T-helper 2 cell treated with Interferon-gamma antibody and Interleukin-4, amounts not matched to agents 5 μg/mL and 100 μg/mL, for 36 hours (primary cell): Measurements from ENCODE around the gene GABPA.

ENCODE experiments used
- DNase-seq: peaks from one replicate; pipeline ENCODE4 v3.0.0; 2021; ENCODE audit warnings: low spot score
- H3K27ac Mint-ChIP-seq: one replicate; pipeline ENCODE4 v1.8.0; 2021; ENCODE audit warnings: mild to moderate bottlenecking, mixed read lengths
- H3K27me3 Mint-ChIP-seq: one replicate; pipeline ENCODE4 v1.8.0; 2021; ENCODE audit warnings: low read depth, mixed read lengths
- H3K36me3 Mint-ChIP-seq: one replicate; pipeline ENCODE4 v1.8.0; 2021; ENCODE audit warnings: low read depth, mixed read lengths
- H3K4me1 Mint-ChIP-seq: one replicate; pipeline ENCODE4 v1.8.0; 2021; ENCODE audit warnings: low read depth, mixed read lengths
- H3K4me3 Mint-ChIP-seq: one replicate; pipeline ENCODE4 v1.8.0; 2022; ENCODE audit warnings: mild to moderate bottlenecking, moderate library complexity, mixed read lengths
- H3K9me3 Mint-ChIP-seq: one replicate; pipeline ENCODE4 v1.8.0; 2021; ENCODE audit warnings: mixed read lengths

The GABPA gene

GRCh38 chr21:25807191-25807590, 72.4 kb downstream of the GABPA start:
- Mint-ChIP-seq H3K9me3 (no peaks in the 10 kb centered on the region), H3K4me3 (no peak overlapping the region), H3K36me3 (no peaks in the 10 kb centered on the region), H3K27me3 (peaks cover 7% of the 10 kb centered on the region), H3K27ac (no peak overlapping the region), H3K4me1 (peaks cover 4% of the 10 kb centered on the region)
- no peak for DNase-seq

GRCh38 chr21:25809013-25809412, 74.2 kb downstream of the GABPA start:
- no peak overlapping the region for H3K4me3 Mint-ChIP-seq
- DNase-seq, result no peak
- no peak overlapping the region for H3K27ac Mint-ChIP-seq
- H3K27me3 Mint-ChIP-seq, result peaks cover 2% of the 10 kb centered on the region
- no peaks in the 10 kb centered on the region for H3K9me3 Mint-ChIP-seq
- no peaks in the 10 kb centered on the region for H3K36me3 Mint-ChIP-seq
- peaks cover 4% of the 10 kb centered on the region for H3K4me1 Mint-ChIP-seq

- no peak overlapping the region for H3K4me3 Mint-ChIP-seq
- no peaks in the 10 kb centered on the region for H3K36me3 Mint-ChIP-seq
- peaks cover 4% of the 10 kb centered on the region for H3K4me1 Mint-ChIP-seq
- DNase-seq, result no peak
- H3K9me3 Mint-ChIP-seq, result no peaks in the 10 kb centered on the region
- no peaks in the 10 kb centered on the region for H3K27me3 Mint-ChIP-seq
- H3K27ac Mint-ChIP-seq, result no peak overlapping the region
These were observed 76.4 kb downstream of the GABPA start for GRCh38 chr21:25811186-25811585.

GRCh38 chr21:25813917-25814316, 79.1 kb downstream of the GABPA start:
- DNase-seq, result no peak
- peaks cover 3% of the 10 kb centered on the region for H3K27me3 Mint-ChIP-seq
- H3K9me3 Mint-ChIP-seq, result no peaks in the 10 kb centered on the region
- no peak overlapping the region for H3K4me3 Mint-ChIP-seq
- H3K27ac Mint-ChIP-seq, result no peak overlapping the region
- H3K4me1 Mint-ChIP-seq, result peaks cover 3% of the 10 kb centered on the region
- H3K36me3 Mint-ChIP-seq, result no peaks in the 10 kb centered on the region

GRCh38 chr21:25818121-25818520, 83.3 kb downstream of the GABPA start:
- Mint-ChIP-seq H3K27ac (peak overlapping the region; percentile 12), H3K36me3 (no peaks in the 10 kb centered on the region), H3K4me3 (no peak overlapping the region), H3K4me1 (peaks cover 2% of the 10 kb centered on the region), H3K27me3 (peaks cover 3% of the 10 kb centered on the region), H3K9me3 (no peaks in the 10 kb centered on the region)
- no peak for DNase-seq

GRCh38 chr21:25818551-25818950, 83.8 kb downstream of the GABPA start:
- H3K36me3 Mint-ChIP-seq, result no peaks in the 10 kb centered on the region
- peaks cover 3% of the 10 kb centered on the region for H3K27me3 Mint-ChIP-seq
- H3K4me1 Mint-ChIP-seq, result peaks cover 2% of the 10 kb centered on the region
- H3K27ac Mint-ChIP-seq, result no peak overlapping the region
- no peak overlapping the region for H3K4me3 Mint-ChIP-seq
- H3K9me3 Mint-ChIP-seq, result no peaks in the 10 kb centered on the region
- DNase-seq, result no peak
